KMS-11 (cell line): ENCODE measurements around the gene CTU1.

ENCODE experiments used
- H2AFZ ChIP-seq: fragments of 200-600 bp; sonication (generic); 2 replicates; pipeline ENCODE4 v1.6.1; 2016; ENCODE audit warnings: antibody characterized with exemption, mixed run types, low read depth
- H3K27ac ChIP-seq: fragments of 200-600 bp; sonication (generic); 2 replicates; pipeline ENCODE4 v1.6.1; 2016; ENCODE audit warnings: mild to moderate bottlenecking, mixed run types
- H3K27me3 ChIP-seq: fragments of 200-600 bp; sonication (generic); 2 replicates; pipeline ENCODE4 v1.6.1; 2017; ENCODE audit warnings: mild to moderate bottlenecking, low read depth, mixed run types, moderate library complexity; ENCODE audit not compliant: insufficient read depth
- H3K36me3 ChIP-seq: fragments of 200-600 bp; sonication (generic); 2 replicates; pipeline ENCODE4 v1.6.1; 2017; ENCODE audit warnings: mild to moderate bottlenecking, mixed run types; ENCODE audit not compliant: insufficient read depth
- H3K4me1 ChIP-seq: fragments of 200-600 bp; sonication (generic); 2 replicates; pipeline ENCODE4 v1.6.1; 2016; ENCODE audit warnings: mild to moderate bottlenecking, low read depth, mixed run types; ENCODE audit not compliant: poor library complexity, severe bottlenecking
- H3K4me2 ChIP-seq: fragments of 200-600 bp; sonication (generic); 2 replicates; pipeline ENCODE4 v1.7.0; 2016; ENCODE audit warnings: mild to moderate bottlenecking, mixed run types
- H3K4me3 ChIP-seq: fragments of 200-600 bp; sonication (generic); IDR thresholded peaks from 2 replicates; pipeline ENCODE4 v1.6.1; 2017; ENCODE audit warnings: low read depth, low read length, mixed read lengths; ENCODE audit not compliant: insufficient read depth
- H3K79me2 ChIP-seq: fragments of 200-600 bp; sonication (generic); 2 replicates; pipeline ENCODE4 v1.6.1; 2016; ENCODE audit warnings: low read depth, mixed run types; ENCODE audit not compliant: insufficient read depth
- H3K9ac ChIP-seq: fragments of 200-600 bp; sonication (generic); 2 replicates; pipeline ENCODE4 v1.6.1; 2016; ENCODE audit warnings: mild to moderate bottlenecking, mixed run types
- H4K20me1 ChIP-seq: fragments of 200-600 bp; sonication (generic); 2 replicates; pipeline ENCODE4 v1.6.1; 2016; ENCODE audit warnings: mild to moderate bottlenecking, mixed run types; ENCODE audit not compliant: insufficient read depth
- TF ChIP-seq, protein P1 (sequence below): fragments of 200-600 bp; sonication (generic); conservative IDR thresholded peaks from 2 replicates; pipeline ENCODE4 v1.6.1; 2017; ENCODE audit warnings: low read depth, mild to moderate bottlenecking, antibody characterized with exemption, low read length, moderate library complexity, mixed read lengths

CTU1 gene

DNA sequence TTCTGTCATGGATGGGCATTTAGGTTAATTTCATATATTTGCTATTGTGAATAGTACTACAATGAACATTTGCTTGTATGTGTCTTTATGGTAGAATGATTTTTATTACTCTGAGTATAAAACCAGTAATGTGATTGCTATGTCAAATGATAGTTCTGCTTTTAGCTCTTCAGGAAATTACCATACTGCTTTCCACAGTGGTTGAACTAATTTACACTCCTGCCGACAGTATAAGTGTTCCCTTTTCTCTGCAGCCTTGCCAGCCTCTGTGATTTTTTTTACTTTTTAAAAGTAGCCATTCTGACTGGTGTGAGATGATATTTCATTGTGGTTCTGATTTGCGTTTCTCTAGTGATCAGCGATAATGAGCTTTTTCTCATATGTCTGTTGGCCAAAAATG is 40.4 kb upstream of the CTU1 start:
- Histone ChIP-seq H3K27me3 (peaks cover 7% of the 10 kb centered on the region; the same call in 1 of the 2 replicates), H3K9ac (no peak overlapping the region), H2AFZ (no peak overlapping the region), H3K36me3 (no peaks in the 10 kb centered on the region), H3K4me1 (no peaks in the 10 kb centered on the region), H3K4me2 (no peak overlapping the region), H3K27ac (no peak overlapping the region), H3K79me2 (no peaks in the 10 kb centered on the region), H4K20me1 (no peaks in the 10 kb centered on the region), H3K4me3 (no peak overlapping the region)
- TF ChIP-seq, protein P1, sequence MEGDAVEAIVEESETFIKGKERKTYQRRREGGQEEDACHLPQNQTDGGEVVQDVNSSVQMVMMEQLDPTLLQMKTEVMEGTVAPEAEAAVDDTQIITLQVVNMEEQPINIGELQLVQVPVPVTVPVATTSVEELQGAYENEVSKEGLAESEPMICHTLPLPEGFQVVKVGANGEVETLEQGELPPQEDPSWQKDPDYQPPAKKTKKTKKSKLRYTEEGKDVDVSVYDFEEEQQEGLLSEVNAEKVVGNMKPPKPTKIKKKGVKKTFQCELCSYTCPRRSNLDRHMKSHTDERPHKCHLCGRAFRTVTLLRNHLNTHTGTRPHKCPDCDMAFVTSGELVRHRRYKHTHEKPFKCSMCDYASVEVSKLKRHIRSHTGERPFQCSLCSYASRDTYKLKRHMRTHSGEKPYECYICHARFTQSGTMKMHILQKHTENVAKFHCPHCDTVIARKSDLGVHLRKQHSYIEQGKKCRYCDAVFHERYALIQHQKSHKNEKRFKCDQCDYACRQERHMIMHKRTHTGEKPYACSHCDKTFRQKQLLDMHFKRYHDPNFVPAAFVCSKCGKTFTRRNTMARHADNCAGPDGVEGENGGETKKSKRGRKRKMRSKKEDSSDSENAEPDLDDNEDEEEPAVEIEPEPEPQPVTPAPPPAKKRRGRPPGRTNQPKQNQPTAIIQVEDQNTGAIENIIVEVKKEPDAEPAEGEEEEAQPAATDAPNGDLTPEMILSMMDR: no peak

DNA sequence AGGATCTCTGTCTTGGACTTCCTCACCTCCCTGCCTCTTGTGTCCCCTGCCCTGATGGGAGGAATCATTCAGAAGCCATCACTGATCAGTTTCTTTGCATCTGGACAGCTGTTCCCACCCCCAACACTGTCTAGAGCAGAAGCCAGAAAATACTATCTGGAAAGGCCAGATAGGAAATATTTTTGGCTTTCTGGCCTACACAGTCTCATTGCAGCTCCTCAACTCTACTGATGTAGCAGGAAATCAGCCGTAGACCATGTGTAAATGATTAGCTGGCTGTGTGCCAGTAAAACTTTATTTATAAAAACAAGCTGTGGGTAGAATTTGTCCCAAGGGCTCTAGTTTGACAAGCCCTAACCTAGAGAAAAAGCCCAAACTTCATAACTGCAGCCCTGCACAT is 39.5 kb upstream of the CTU1 start:
- Histone ChIP-seq H3K27ac (no peak overlapping the region), H2AFZ (no peak overlapping the region), H3K9ac (no peak overlapping the region), H3K79me2 (no peaks in the 10 kb centered on the region), H4K20me1 (no peaks in the 10 kb centered on the region), H3K4me2 (no peak overlapping the region), H3K4me1 (no peaks in the 10 kb centered on the region), H3K36me3 (no peaks in the 10 kb centered on the region), H3K4me3 (no peak overlapping the region), H3K27me3 (peaks cover 3% of the 10 kb centered on the region; the same call in 1 of the 2 replicates)
- TF ChIP-seq, protein P1: no peak

DNA sequence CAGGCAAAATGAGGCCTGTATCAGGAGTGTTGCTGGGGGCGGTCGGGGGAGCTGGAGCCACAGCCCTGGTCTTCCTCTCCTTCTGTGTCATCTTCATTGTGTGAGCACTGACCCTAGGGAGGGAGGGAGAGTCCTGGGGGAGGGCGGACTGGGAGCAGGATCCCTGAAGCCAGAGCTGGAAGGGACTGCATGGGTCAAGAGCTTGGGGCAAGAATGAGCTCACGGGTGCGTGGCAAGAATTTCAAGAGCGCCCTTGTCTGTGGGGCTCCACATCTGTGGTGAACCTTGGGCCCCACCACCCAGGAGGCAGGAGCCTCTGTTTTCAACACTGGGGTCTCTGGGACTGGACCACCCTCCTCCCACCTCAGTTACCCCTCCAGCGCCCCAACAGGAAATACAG is 38.5 kb upstream of the CTU1 start:
- no peaks in the 10 kb centered on the region for H3K79me2 ChIP-seq
- H3K27ac ChIP-seq: no peak overlapping the region
- no peaks in the 10 kb centered on the region for H4K20me1 ChIP-seq
- H3K4me3 ChIP-seq: no peak overlapping the region
- TF ChIP-seq, protein P1: no peak
- H2AFZ ChIP-seq: no peak overlapping the region
- H3K27me3 ChIP-seq: peaks cover 2% of the 10 kb centered on the region; the same call in 1 of the 2 replicates
- H3K4me2 ChIP-seq: no peak overlapping the region
- H3K9ac ChIP-seq: no peak overlapping the region
- H3K36me3 ChIP-seq: no peaks in the 10 kb centered on the region
- no peaks in the 10 kb centered on the region for H3K4me1 ChIP-seq

DNA sequence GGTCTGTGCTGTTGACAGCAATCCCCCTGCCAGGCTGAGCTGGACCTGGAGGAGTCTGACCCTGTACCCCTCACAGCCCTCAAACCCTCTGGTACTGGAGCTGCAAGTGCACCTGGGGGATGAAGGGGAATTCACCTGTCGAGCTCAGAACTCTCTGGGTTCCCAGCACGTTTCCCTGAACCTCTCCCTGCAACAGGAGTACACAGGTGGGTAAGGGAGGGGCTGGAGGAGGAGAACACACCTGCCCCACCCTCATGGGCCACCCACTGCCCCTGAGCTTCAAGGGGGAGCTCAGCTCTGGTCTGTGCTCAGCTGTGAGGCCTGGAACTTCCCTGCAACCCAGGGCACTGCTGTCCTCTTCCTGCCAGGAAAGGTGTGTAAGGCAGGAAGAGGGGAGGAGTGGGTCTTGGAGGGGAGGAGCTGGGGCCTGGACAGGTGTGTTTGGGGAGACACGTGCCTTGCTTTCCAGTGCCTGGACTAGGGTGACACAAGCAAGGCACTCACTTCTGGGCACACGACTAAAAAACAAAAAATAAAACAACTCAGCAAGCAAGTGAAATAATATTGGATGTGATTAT is 37.8 kb upstream of the CTU1 start:
- Histone ChIP-seq H3K4me1 (no peaks in the 10 kb centered on the region), H3K27me3 (peaks cover 2% of the 10 kb centered on the region; the same call in 1 of the 2 replicates), H2AFZ (no peak overlapping the region), H3K4me2 (no peak overlapping the region), H3K79me2 (no peaks in the 10 kb centered on the region), H4K20me1 (no peaks in the 10 kb centered on the region), H3K36me3 (no peaks in the 10 kb centered on the region), H3K4me3 (no peak overlapping the region), H3K27ac (no peak overlapping the region), H3K9ac (no peak overlapping the region)
- TF ChIP-seq, protein P1: no peak
